WTC11 (cell line): ENCODE measurements around the gene TBRG4.

Experiments used
- CTCF ChIP-seq: fragments of 200-600 bp; IDR thresholded peaks from 2 replicates; pipeline ENCODE4 v1.8.0; 2022; ENCODE audit warnings: antibody characterized with exemption
- ETV6 ChIP-seq: sonication (generic); formaldehyde crosslinking; IDR thresholded peaks from 2 replicates; pipeline ENCODE4 v1.8.1; 2022; ENCODE audit warnings: mild to moderate bottlenecking, missing genetic modification reagents
- FOXK1 ChIP-seq: sonication (generic); formaldehyde crosslinking; IDR thresholded peaks from 2 replicates; pipeline ENCODE4 v1.8.0; 2022; ENCODE audit warnings: mild to moderate bottlenecking, moderate library complexity, missing genetic modification reagents
- KAT7 ChIP-seq: sonication (generic); formaldehyde crosslinking; IDR thresholded peaks from 2 replicates; pipeline ENCODE4 v1.8.1; 2023; ENCODE audit warnings: missing genetic modification reagents, mild to moderate bottlenecking, borderline replicate concordance
- MAX ChIP-seq: sonication (generic); formaldehyde crosslinking; IDR thresholded peaks from 2 replicates; pipeline ENCODE4 v1.8.0; 2022; ENCODE audit warnings: mild to moderate bottlenecking, missing genetic modification reagents
- NR2C2 ChIP-seq: sonication (generic); formaldehyde crosslinking; IDR thresholded peaks from 2 replicates; pipeline ENCODE4 v1.8.0; 2022; ENCODE audit warnings: mild to moderate bottlenecking, missing genetic modification reagents
- STAT6 ChIP-seq: sonication (generic); formaldehyde crosslinking; conservative IDR thresholded peaks from 2 replicates; pipeline ENCODE4 v1.8.1; 2023; ENCODE audit warnings: mild to moderate bottlenecking, low read depth, missing genetic modification reagents, moderate library complexity
- TCF7 ChIP-seq: sonication (generic); formaldehyde crosslinking; IDR thresholded peaks from 2 replicates; pipeline ENCODE4 v1.8.0; 2022; ENCODE audit warnings: mild to moderate bottlenecking, low read depth, missing genetic modification reagents, moderate library complexity
- ZNF232 ChIP-seq: sonication (generic); formaldehyde crosslinking; IDR thresholded peaks from 2 replicates; pipeline ENCODE4 v1.8.0; 2022; ENCODE audit warnings: mild to moderate bottlenecking, missing genetic modification reagents
- ZNF423 ChIP-seq: fragments of 250-450 bp; sonication (Bioruptor Pico); IDR thresholded peaks from 2 replicates; pipeline ENCODE4 v2.1.2; 2022; ENCODE audit warnings: mild to moderate bottlenecking, moderate library complexity

GRCh38 chr7:45161138-45161537 is 49.6 kb upstream of the TBRG4 start:
- TF ChIP-seq KAT7 (CRISPR knock-in tag) (no peak), CTCF (no peak), STAT6 (CRISPR knock-in tag) (no peak), NR2C2 (CRISPR knock-in tag) (no peak), ETV6 (CRISPR knock-in tag) (no peak), TCF7 (no peak), MAX (CRISPR knock-in tag) (no peak), ZNF232 (CRISPR knock-in tag) (no peak), FOXK1 (no peak), ZNF423 (no peak)
